ENCODE data around the gene OR5K4.

Gene OR5K4, protein sequence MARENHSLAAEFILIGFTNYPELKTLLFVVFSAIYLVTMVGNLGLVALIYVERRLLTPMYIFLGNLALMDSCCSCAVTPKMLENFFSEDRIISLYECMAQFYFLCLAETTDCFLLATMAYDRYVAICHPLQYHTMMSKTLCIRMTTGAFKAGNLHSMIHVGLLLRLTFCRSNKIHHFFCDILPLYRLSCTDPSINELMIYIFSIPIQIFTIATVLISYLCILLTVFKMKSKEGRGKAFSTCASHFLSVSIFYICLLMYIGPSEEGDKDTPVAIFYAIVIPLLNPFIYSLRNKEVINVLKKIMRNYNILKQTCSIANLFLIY

GRCh38 chr3:98353554-98353953 lies at the start of gene OR5K4:
Gene OR5K4, plus strand, starts transcription at chr3:98353854. Its CDS starts 0 bp downstream, at chr3:98353854.
- DNase-seq, result no peak

DNA sequence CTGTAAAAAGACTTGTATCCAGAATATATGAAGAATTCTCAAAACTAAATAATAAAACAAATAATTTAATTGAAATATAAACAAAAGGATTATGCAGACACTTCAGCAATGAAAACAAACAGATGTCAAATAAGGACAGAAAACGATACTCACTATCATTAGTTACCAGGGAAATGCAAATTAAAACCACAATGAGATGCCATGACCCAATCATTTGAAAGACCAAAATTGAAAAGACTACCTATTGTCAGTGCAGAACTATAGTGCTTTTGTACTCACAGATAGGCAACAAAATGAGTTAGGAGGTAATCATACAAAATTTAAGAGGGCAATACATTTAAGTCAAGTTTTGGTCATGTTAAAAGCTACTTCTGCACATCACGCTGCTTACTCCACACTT lies 31.6 kb upstream of the OR5K4 start:
- DNase-seq, result no peak

GRCh38 chr3:98322686-98323085 lies 31.0 kb upstream of the OR5K4 start:
- no peak for DNase-seq

DNA sequence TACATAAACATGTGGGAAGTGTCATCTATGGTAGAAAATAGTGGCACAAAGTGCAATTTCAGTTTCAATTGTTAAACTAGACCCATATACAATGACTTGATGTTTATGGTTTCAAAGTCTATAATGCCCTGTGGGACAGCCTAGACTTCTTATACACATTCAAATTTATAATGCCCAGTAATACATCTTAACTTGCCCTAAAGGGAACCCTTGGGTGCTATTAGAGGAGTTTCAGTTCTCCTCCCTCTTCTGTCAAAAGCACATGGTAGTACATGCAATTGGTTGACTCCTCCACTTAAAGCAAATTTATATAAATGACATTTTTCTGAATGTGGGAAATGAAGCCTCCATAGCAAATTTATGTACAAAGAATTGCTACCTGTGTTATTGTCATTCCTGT lies 30.2 kb upstream of the OR5K4 start:
- no peak for DNase-seq

DNA sequence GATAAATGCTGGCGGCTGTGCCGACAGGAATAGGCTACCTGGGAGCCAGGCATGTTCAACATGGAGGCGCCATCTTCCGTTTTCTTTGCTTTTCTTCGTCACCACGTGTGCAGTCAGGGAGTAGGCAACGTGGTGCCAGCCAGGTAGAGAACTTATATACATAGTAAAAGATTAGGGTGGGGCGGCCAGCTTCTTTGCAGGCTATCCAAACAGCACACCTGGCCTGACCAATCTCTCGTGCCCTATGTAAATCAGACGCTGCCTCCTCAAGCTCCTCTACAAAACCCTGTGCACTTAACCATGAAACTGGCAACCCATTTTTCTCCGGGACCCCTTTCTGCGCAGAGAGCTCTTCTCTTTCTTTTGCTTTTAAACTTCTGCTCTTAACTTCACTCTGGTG lies 28.6 kb upstream of the OR5K4 start:
- no peak for DNase-seq

- no peak for DNase-seq
Observed at GRCh38 chr3:98326105-98326893, 27.4 kb upstream of the OR5K4 start.

GRCh38 chr3:98326945-98327344 lies 26.7 kb upstream of the OR5K4 start:
- no peak for DNase-seq

DNA sequence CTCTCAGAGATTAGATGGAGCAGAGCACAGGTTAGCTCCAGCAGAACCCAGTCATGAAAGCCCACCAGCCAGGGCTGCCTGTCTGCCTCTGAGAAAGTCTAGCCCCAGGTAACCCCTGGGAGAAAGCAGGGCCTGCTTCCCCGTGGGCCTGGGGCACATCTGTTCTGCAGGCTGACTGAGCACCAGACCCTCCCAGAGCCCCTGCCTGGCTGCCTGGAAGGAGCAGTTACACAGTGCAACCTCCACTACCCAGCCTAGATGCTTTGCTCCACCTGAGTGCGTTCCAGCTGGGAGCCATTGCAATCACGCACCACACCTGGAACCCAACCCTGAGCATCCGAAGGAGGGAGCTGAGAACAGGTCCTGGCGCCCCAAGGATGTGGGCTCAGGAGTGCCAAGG lies 24.7 kb upstream of the OR5K4 start:
- no peak for DNase-seq

GRCh38 chr3:98329392-98330124 lies 24.1 kb upstream of the OR5K4 start:
- DNase-seq, result no peak

GRCh38 chr3:98331329-98331728 lies 22.3 kb upstream of the OR5K4 start:
- DNase-seq, result no peak

- no peak for DNase-seq
Observed at GRCh38 chr3:98333989-98334606, 19.6 kb upstream of the OR5K4 start.

GRCh38 chr3:98339031-98339430 lies 14.6 kb upstream of the OR5K4 start:
- DNase-seq, result no peak

DNA sequence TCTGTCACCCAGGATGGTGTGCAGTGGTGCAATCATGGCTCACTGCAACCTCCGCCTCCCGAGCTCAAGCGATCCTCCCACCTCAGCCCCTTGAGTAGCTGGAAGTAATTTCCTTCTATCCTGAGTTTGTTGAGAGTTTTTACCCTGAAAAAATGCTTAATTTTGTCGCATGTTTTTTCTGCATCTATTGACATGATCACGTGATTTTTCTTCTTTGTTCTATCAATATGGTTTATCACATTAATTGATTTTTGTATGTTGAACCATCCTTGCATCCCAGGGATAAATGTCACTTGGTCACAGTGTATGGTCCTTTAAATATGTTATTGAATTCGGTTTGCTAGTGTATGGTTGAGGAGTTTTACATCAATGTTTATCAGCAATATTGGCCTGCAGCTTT lies 11.9 kb upstream of the OR5K4 start:
- no peak for DNase-seq

- DNase-seq, result no peak
Observed at GRCh38 chr3:98343647-98344507, 9.8 kb upstream of the OR5K4 start.

DNA sequence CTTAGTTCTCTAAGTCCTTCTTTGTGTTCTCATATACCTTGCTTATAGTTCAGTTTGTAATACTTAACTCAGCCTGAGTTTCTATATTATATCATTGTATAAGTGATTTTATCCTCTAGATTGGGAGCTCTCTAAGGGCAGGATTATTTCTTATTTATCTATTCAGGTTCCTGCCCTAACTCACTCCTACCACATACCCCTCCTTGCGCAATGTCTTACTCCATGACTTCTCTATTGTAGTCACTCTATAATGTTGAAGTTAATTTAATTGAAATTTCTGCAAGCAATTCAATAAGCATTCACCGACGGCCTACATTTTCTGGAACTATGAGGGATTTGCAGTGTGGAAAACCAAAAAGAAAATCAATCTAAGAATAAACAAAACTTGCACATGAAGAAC lies 3.6 kb upstream of the OR5K4 start:
- no peak for DNase-seq

- no peak for DNase-seq
Observed at GRCh38 chr3:98359250-98359649, 5.6 kb downstream of the OR5K4 start.

GRCh38 chr3:98359993-98360675 lies 6.5 kb downstream of the OR5K4 start:
- no peak for DNase-seq

DNA sequence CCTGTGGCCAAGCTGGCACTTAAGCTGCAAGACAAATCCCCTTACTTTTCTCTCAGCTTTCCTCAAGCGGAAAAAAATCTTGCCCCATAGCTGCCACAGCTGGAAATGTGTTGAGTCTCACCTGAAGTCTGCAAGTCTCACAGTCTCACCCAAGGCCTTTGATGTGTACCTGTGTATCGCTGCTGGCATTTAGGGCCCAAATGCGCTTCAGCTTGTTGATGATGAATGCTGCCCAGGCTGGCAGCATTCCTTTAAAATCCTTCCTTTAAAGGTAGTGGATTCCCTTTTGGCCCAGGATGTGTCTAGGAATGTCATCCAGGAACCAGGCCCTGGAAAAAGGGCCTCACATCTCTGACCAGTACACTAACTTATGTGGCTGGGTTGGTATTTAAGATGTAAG lies 7.0 kb downstream of the OR5K4 start:
- no peak for DNase-seq

DNA sequence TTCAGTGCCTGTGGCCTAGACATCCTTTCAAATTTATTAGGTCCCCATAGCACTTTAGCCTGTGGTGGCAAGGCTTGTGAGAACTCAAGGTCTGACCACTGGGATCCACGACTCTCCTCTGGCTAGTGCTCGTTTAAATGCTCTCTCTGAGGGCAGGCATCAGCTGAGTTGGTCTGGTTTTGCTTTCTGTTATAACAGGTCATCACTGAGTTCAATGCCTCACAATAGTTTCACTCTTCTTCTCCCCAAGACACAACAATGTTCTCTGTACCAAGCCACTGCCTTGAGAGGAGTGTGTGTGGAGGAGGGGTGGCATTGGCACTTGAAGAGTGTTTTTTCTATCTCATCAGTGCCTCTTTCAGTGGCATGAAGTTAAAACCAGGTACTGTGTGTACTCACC lies 7.6 kb downstream of the OR5K4 start:
- no peak for DNase-seq

GRCh38 chr3:98367464-98368246 lies 14.0 kb downstream of the OR5K4 start:
- DNase-seq, result no peak

- no peak for DNase-seq
Observed at GRCh38 chr3:98371186-98371585, 17.5 kb downstream of the OR5K4 start.

All from NCI-H2029 treated with DMSO at 0.1 percent for 48 hours (cell line).